Measurements from ENCODE around the gene JPH2.
"Not testable (repeated sequence)": the region's sequence is repeated elsewhere in the genome, so short reads cannot be mapped to it uniquely, and the experiment has no call there.

JPH2 gene

DNA sequence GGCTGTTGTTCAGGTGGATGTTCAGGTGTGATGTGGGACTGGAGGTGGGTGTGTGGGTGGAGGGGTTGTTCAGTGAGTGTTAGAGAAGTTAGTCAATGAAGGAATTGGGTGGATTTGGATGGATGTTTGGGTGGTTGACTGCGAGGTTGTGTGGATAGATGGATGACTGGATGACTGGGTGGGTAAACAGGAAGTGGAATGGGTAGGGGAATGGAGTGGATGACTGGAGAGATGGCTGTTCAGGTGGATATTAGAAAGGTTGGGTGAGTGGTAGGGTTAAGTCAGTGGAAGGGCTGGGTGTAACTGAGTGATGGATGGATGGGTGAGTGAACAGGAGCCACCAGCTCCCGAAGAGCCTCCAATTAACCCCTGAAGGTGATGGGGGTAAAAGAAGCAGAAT is 27.9 kb downstream of the JPH2 start:
- no peak for DNase-seq (ENCODE audit: low read depth in 2 of 2)

DNA sequence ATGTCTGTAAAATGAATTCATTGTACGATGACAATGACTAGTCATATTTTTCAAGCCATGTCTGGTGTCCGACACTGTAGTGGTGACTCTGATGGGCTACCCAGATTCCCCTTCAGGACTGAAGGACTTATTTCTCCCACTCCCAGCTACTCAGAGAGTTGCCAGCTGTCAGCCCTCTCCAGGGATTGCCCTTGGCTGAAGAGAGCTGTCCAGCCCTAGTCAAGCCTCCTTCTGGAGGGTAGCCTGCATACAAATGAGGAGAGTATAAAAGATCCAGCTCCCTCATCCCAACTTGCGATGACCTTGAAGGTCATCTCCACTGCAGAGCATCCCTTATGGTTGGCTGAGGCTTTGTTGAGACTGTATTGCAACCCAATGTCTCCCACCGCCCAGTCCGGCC is 29.9 kb downstream of the JPH2 start:
- no peak for DNase-seq (ENCODE audit: low read depth in 2 of 2)

GRCh38 chr20:44154521-44155001 is 32.4 kb downstream of the JPH2 start:
- no peak for DNase-seq (ENCODE audit: low read depth in 2 of 2)

DNA sequence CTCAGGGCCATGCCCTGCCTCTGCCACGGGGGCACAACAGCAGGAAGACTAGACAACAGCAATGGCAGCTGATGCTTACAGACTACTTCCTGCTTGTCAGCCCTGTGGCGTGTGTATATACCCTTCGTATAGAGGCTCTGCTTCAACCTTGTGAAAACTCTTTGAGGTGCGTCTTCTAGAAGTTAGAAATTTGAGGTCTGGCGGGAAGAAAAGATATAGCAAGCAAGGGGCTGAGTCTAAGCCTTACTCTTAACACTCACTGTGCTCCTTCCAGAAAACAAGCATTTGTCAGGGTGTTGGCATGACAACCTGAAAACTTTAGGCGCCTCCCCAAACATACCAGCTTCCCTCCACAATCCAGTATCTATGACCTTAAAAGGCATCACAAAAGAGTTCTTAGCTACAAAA is 33.3 kb downstream of the JPH2 start:
- no peak for DNase-seq (ENCODE audit: low read depth in 2 of 2)

- no peak for DNase-seq (ENCODE audit: low read depth in 2 of 2)
Measured at GRCh38 chr20:44151621-44152416, 35.2 kb downstream of the JPH2 start.

- no peak for DNase-seq (ENCODE audit: low read depth in 2 of 2)
Measured at GRCh38 chr20:44146272-44146671, 40.7 kb downstream of the JPH2 start.

- DNase-seq (ENCODE audit: low read depth in 2 of 2): no peak
Measured at GRCh38 chr20:44145131-44145775, 41.7 kb downstream of the JPH2 start.

DNA sequence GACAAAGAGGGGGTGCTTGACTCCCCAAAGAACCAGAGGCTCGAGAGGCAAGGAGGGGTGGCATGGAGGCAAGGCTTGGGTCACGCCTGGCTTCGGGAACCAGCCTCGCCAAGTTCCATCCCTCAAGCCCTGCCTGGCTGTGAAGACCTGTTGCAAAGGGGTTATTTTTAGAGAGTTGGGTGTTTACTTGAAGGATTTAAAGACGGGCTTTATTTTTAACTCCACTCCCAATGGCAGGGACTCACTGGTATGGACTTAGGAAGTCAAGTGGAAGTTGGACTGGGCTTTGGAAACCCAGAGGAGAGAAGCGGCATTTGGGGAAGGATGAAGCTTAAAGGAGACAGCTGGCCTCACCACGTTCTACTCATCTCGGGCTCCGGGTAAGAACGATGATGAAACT is 43.1 kb downstream of the JPH2 start:
- no peak for DNase-seq (ENCODE audit: low read depth in 2 of 2)

DNA sequence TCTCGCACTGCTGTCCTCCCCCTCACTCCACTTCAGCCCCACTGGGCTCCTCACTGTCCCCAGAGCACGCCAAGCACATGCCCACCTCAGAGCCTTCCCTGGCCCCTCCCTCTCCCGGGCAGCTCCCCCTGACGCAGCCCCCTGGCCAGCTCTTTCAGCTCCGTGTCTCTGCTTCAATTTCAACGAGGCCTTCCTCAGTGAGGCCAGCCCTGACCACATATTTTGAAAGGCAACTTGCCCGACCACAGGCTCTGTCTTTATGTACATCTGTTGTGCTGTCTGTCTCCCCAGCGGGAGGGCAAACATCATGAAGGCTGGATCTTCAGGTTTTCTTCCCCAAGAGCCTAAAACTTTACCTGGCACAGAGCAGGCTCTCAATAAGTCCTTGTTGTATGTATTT is 44.6 kb downstream of the JPH2 start:
- no peak for DNase-seq (ENCODE audit: low read depth in 2 of 2)

- DNase-seq (ENCODE audit: low read depth in 2 of 2): no peak
Measured at GRCh38 chr20:44141873-44142272, 45.1 kb downstream of the JPH2 start.

- no peak for DNase-seq (ENCODE audit: low read depth in 2 of 2)
Measured at GRCh38 chr20:44138867-44139266, 48.1 kb downstream of the JPH2 start.

DNA sequence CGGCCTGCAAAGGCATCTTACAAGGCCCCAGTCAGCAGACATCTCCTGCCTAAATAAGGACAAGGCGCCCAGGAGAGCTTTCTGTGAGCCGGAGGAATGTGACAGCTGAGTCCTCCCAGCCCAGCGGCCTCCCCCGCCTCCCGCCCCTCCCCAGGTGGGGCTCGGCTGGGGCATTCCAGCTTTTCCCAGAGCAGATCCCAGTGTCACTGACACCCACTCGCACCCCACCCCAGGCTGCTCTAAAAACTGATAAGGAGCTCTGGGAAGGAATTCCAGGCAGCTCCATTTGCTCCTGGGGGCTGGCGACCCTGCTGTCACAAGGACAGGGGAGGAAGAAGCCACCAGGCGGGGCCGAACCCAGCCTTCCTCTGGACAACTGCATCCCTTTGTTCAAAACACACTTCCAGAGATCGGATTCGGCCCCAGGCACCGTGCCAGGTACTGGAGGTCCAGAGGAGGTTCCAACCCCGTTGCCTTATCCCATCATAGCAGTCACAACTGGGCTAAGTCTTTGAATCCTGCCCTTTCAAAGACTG is 49.7 kb downstream of the JPH2 start:
- DNase-seq (ENCODE audit: low read depth in 2 of 2): no peak

DNA sequence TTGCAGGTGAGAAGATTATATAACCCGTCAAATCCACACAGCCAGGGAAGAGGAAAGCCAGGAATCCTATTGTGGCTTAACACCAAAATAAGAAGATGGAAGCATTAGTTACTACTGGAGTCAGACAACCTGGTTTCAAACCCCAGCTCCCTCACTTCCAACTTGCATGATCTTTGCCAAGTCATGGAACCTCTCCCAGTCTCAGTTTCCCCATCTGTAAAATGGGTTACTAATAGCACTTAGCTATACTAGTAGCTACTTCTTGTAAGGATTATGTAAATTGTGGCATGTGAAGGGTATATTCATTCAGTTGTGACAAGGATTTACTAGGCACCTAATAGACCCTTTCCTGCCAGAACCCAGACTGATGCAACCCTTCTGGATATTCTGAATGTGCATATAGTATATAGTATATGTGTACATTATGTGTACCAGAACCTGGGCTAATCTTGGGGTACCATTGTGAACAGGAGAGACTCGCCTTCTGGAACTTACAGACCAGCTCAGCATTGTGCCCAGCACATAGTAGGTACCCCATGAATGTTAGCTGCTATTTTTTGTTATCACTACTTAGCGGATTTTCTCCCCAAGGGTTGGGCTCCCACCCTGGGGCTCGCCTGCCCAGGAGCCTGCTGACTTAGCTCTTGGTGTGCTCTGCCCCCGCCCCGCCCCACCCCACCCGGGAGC is 50.3 kb downstream of the JPH2 start:
- DNase-seq (ENCODE audit: low read depth in 2 of 2): no peak

DNA sequence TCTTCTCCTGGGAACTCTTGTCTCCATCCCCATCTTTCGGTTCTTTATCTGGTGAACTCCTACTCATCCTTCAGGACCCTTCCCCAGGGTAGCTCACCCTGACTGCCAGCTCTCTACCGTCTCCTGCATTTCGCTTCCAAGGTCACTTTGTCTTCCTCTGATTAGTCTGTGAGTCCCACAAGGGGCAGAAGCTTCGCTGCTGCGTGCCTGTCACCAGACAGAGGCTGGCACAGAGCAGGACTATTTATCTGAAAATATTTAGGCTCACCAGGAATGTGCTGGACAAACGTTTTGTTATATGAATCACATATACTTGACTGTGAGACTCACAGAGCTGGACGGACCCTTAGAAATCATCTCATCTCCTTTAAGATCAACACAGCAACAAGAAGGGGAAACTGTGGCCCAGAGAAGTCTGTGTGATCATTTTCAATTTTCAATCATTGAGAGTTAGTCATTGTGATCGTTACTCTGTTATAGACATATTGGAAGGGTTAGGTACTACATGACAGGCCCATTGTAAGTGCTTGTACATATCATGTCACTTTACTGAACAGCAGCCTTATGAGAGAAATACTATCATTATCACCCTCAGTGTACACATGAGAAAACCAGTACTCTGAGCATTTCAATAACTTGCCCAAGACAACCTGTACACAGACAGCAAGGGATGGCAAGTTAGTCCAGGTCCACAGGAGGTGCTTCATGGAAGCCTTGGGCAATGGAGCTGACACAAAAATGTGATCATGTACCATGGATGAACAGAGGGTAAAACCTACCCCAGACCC is 51.4 kb downstream of the JPH2 start:
- no peak for DNase-seq (ENCODE audit: low read depth in 2 of 2)

GRCh38 chr20:44135012-44135412 is 52.0 kb downstream of the JPH2 start:
- DNase-seq (ENCODE audit: low read depth in 2 of 2): no peak

GRCh38 chr20:44133424-44133823 is 53.6 kb downstream of the JPH2 start:
- DNase-seq (ENCODE audit: low read depth in 2 of 2): no peak

- DNase-seq (ENCODE audit: low read depth in 2 of 2): no peak
Measured at GRCh38 chr20:44131704-44132103, 55.3 kb downstream of the JPH2 start.

- DNase-seq (ENCODE audit: low read depth in 2 of 2): no peak
Measured at GRCh38 chr20:44129911-44130718, 56.9 kb downstream of the JPH2 start.

DNA sequence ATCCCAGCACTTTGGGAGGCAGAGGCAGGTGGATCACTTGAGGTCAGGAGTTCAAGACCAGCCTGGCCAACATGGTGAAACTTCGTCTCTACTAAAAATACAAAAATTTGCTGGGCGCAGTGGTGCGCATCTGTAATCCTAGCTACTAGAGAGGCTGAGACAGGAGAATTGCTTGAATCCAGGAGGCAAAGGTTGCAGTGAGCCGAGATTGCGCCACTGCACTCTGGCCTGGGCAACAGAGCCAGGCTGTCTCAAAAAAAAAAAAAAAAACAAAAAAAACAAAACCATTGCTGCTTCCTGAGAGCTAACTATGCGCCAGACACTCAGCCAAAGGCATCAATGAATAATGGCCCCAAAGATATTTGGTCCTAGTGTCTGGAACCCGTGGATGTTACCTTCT is 57.7 kb downstream of the JPH2 start:
- not testable (repeated sequence) for DNase-seq (ENCODE audit: low read depth in 2 of 2)

DNA sequence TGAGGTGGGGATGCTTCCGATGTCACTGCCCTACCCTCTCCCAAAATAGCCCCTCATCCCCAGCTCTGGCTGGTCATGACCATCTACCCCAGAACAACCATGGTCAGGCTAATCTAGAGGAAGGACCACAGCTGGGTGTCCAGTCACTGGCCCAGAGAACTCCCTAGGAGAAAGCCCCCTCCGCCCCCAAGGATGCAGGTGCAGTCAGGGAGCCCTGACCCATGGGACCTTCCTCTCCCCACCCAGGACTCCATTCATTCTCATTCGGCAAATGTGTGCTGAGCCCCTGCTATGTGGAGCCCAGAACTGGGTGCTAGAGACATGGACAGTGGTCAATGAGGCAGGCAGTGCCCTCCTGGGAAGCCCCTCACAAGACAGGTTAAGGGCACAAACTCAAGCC is 60.5 kb downstream of the JPH2 start:
- DNase-seq (ENCODE audit: low read depth in 2 of 2): no peak

Data from stimulated activated CD8-positive, alpha-beta memory T cell treated with anti-CD3 and anti-CD28 coated beads, Interleukin-7, amount 100 ng/mL, for 1 hour (primary cell).